ENCODE data around the gene RNF214.

Gene RNF214

GRCh38 chr11:117292616-117293015 lies 60.1 kb downstream of the RNF214 start:
- no peaks in the 10 kb centered on the region for H3K27me3 ChIP-seq (ENCODE audit: control insufficient read depth in 5 of 5, insufficient read depth in 4 of 5, low read length in 5 of 5)
- no peaks in the 10 kb centered on the region for H3K4me1 ChIP-seq (ENCODE audit: control insufficient read depth in 5 of 5, insufficient read depth in 5 of 5, low read length in 5 of 5)
- H3K4me3 ChIP-seq (ENCODE audit: low read depth in 1 of 5, low read length in 5 of 5): no peak overlapping the region
- H3K36me3 ChIP-seq (ENCODE audit: control insufficient read depth in 5 of 5, insufficient read depth in 5 of 5, low read length in 5 of 5): peaks cover 9 to 81% (median 64%) of the 10 kb centered on the region in 5 donors
- no peaks in the 10 kb centered on the region for H3K9me3 ChIP-seq (ENCODE audit: control insufficient read depth in 5 of 5, low read length in 5 of 5)
- no peak overlapping the region for H3K9ac ChIP-seq (ENCODE audit: low read length in 5 of 5)
- no peak overlapping the region for H3K27ac ChIP-seq (ENCODE audit: low read depth, low read length)

- Histone ChIP-seq H3K36me3 (ENCODE audit: control insufficient read depth in 5 of 5, insufficient read depth in 5 of 5, low read length in 5 of 5) (peaks cover 3 to 51% (median 35%) of the 10 kb centered on the region in 5 donors), H3K27me3 (ENCODE audit: control insufficient read depth in 5 of 5, insufficient read depth in 4 of 5, low read length in 5 of 5) (no peaks in the 10 kb centered on the region), H3K9me3 (ENCODE audit: control insufficient read depth in 5 of 5, low read length in 5 of 5) (no peaks in the 10 kb centered on the region), H3K9ac (ENCODE audit: low read length in 5 of 5) (no peak overlapping the region), H3K4me3 (ENCODE audit: low read depth in 1 of 5, low read length in 5 of 5) (no peak overlapping the region), H3K4me1 (ENCODE audit: control insufficient read depth in 5 of 5, insufficient read depth in 5 of 5, low read length in 5 of 5) (peaks cover 0 to 9% (median 7%) of the 10 kb centered on the region in 5 donors), H3K27ac (ENCODE audit: low read depth, low read length) (no peak overlapping the region)
Measured at GRCh38 chr11:117295438-117296137, 63.1 kb downstream of the RNF214 start.

- no peak overlapping the region for H3K27ac ChIP-seq (ENCODE audit: low read depth, low read length)
- no peak overlapping the region for H3K4me3 ChIP-seq (ENCODE audit: low read depth in 1 of 5, low read length in 5 of 5)
- H3K36me3 ChIP-seq (ENCODE audit: control insufficient read depth in 5 of 5, insufficient read depth in 5 of 5, low read length in 5 of 5): peaks cover 3 to 38% (median 25%) of the 10 kb centered on the region in 5 donors
- H3K9me3 ChIP-seq (ENCODE audit: control insufficient read depth in 5 of 5, low read length in 5 of 5): no peaks in the 10 kb centered on the region
- H3K27me3 ChIP-seq (ENCODE audit: control insufficient read depth in 5 of 5, insufficient read depth in 4 of 5, low read length in 5 of 5): no peaks in the 10 kb centered on the region
- peaks cover 0 to 9% (median 8%) of the 10 kb centered on the region in 5 donors for H3K4me1 ChIP-seq (ENCODE audit: control insufficient read depth in 5 of 5, insufficient read depth in 5 of 5, low read length in 5 of 5)
- no peak overlapping the region for H3K9ac ChIP-seq (ENCODE audit: low read length in 5 of 5)
Measured at GRCh38 chr11:117296881-117297280, 64.4 kb downstream of the RNF214 start.

GRCh38 chr11:117298195-117298594 lies 65.7 kb downstream of the RNF214 start:
- Histone ChIP-seq H3K4me1 (ENCODE audit: control insufficient read depth in 5 of 5, insufficient read depth in 5 of 5, low read length in 5 of 5) (peaks cover 0 to 9% (median 8%) of the 10 kb centered on the region in 5 donors), H3K9me3 (ENCODE audit: control insufficient read depth in 5 of 5, low read length in 5 of 5) (no peaks in the 10 kb centered on the region), H3K27me3 (ENCODE audit: control insufficient read depth in 5 of 5, insufficient read depth in 4 of 5, low read length in 5 of 5) (no peaks in the 10 kb centered on the region), H3K4me3 (ENCODE audit: low read depth in 1 of 5, low read length in 5 of 5) (no peak overlapping the region), H3K27ac (ENCODE audit: low read depth, low read length) (no peak overlapping the region), H3K9ac (ENCODE audit: low read length in 5 of 5) (no peak overlapping the region), H3K36me3 (ENCODE audit: control insufficient read depth in 5 of 5, insufficient read depth in 5 of 5, low read length in 5 of 5) (peaks cover 0 to 29% (median 19%) of the 10 kb centered on the region in 5 donors)

- Histone ChIP-seq H3K4me3 (ENCODE audit: low read depth in 1 of 5, low read length in 5 of 5) (no peak overlapping the region), H3K27ac (ENCODE audit: low read depth, low read length) (no peak overlapping the region), H3K36me3 (ENCODE audit: control insufficient read depth in 5 of 5, insufficient read depth in 5 of 5, low read length in 5 of 5) (peaks cover 0 to 19% (median 14%) of the 10 kb centered on the region in 5 donors), H3K27me3 (ENCODE audit: control insufficient read depth in 5 of 5, insufficient read depth in 4 of 5, low read length in 5 of 5) (no peaks in the 10 kb centered on the region), H3K4me1 (ENCODE audit: control insufficient read depth in 5 of 5, insufficient read depth in 5 of 5, low read length in 5 of 5) (peaks cover 0 to 9% (median 8%) of the 10 kb centered on the region in 5 donors), H3K9ac (ENCODE audit: low read length in 5 of 5) (peak overlapping the region in 2 of 5 donors; percentile 31 to 41), H3K9me3 (ENCODE audit: control insufficient read depth in 5 of 5, low read length in 5 of 5) (no peaks in the 10 kb centered on the region)
Measured at GRCh38 chr11:117299351-117300282, 67.1 kb downstream of the RNF214 start.

- no peak overlapping the region for H3K27ac ChIP-seq (ENCODE audit: low read depth, low read length)
Measured at GRCh38 chr11:117300283-117300663, 67.8 kb downstream of the RNF214 start.

GRCh38 chr11:117300773-117301172 lies 68.3 kb downstream of the RNF214 start:
- no peaks in the 10 kb centered on the region for H3K27me3 ChIP-seq (ENCODE audit: control insufficient read depth in 5 of 5, insufficient read depth in 4 of 5, low read length in 5 of 5)
- peak overlapping the region in 1 of 5 donors; percentile 31 for H3K9ac ChIP-seq (ENCODE audit: low read length in 5 of 5)
- H3K27ac ChIP-seq (ENCODE audit: low read depth, low read length): no peak overlapping the region
- no peaks in the 10 kb centered on the region for H3K9me3 ChIP-seq (ENCODE audit: control insufficient read depth in 5 of 5, low read length in 5 of 5)
- H3K4me3 ChIP-seq (ENCODE audit: low read depth in 1 of 5, low read length in 5 of 5): no peak overlapping the region
- H3K36me3 ChIP-seq (ENCODE audit: control insufficient read depth in 5 of 5, insufficient read depth in 5 of 5, low read length in 5 of 5): peaks cover 0 to 8% (median 3%) of the 10 kb centered on the region in 5 donors
- peaks cover 0 to 9% (median 8%) of the 10 kb centered on the region in 5 donors for H3K4me1 ChIP-seq (ENCODE audit: control insufficient read depth in 5 of 5, insufficient read depth in 5 of 5, low read length in 5 of 5)

More at GRCh38 chr11:117300283-117300663, 67.8 kb downstream of the RNF214 start:
- H3K4me1 ChIP-seq (ENCODE audit: control insufficient read depth in 5 of 5, insufficient read depth in 5 of 5, low read length in 5 of 5): peaks cover 0 to 9% (median 8%) of the 10 kb centered on the region in 5 donors
- H3K9me3 ChIP-seq (ENCODE audit: control insufficient read depth in 5 of 5, low read length in 5 of 5): no peaks in the 10 kb centered on the region
- H3K9ac ChIP-seq (ENCODE audit: low read length in 5 of 5): peak overlapping the region in 2 of 5 donors; percentile 31 to 41
- no peak overlapping the region for H3K4me3 ChIP-seq (ENCODE audit: low read depth in 1 of 5, low read length in 5 of 5)
- no peaks in the 10 kb centered on the region for H3K27me3 ChIP-seq (ENCODE audit: control insufficient read depth in 5 of 5, insufficient read depth in 4 of 5, low read length in 5 of 5)
- peaks cover 0 to 12% (median 8%) of the 10 kb centered on the region in 5 donors for H3K36me3 ChIP-seq (ENCODE audit: control insufficient read depth in 5 of 5, insufficient read depth in 5 of 5, low read length in 5 of 5)

- Histone ChIP-seq H3K9ac (ENCODE audit: low read length in 5 of 5) (no peak overlapping the region), H3K27me3 (ENCODE audit: control insufficient read depth in 5 of 5, insufficient read depth in 4 of 5, low read length in 5 of 5) (no peaks in the 10 kb centered on the region), H3K4me1 (ENCODE audit: control insufficient read depth in 5 of 5, insufficient read depth in 5 of 5, low read length in 5 of 5) (peaks cover 0 to 9% (median 8%) of the 10 kb centered on the region in 5 donors), H3K27ac (ENCODE audit: low read depth, low read length) (no peak overlapping the region), H3K36me3 (ENCODE audit: control insufficient read depth in 5 of 5, insufficient read depth in 5 of 5, low read length in 5 of 5) (peaks cover 0 to 2% (median 0%) of the 10 kb centered on the region in 5 donors), H3K4me3 (ENCODE audit: low read depth in 1 of 5, low read length in 5 of 5) (no peak overlapping the region), H3K9me3 (ENCODE audit: control insufficient read depth in 5 of 5, low read length in 5 of 5) (no peaks in the 10 kb centered on the region)
Measured at GRCh38 chr11:117302228-117302627, 69.8 kb downstream of the RNF214 start.

- no peak overlapping the region for H3K9ac ChIP-seq (ENCODE audit: low read length in 5 of 5)
- peaks cover 0 to 9% (median 8%) of the 10 kb centered on the region in 5 donors for H3K4me1 ChIP-seq (ENCODE audit: control insufficient read depth in 5 of 5, insufficient read depth in 5 of 5, low read length in 5 of 5)
Measured at GRCh38 chr11:117303101-117303500, 70.6 kb downstream of the RNF214 start.

More at GRCh38 chr11:117303101-117303500, 70.6 kb downstream of the RNF214 start:
- Histone ChIP-seq H3K27me3 (ENCODE audit: control insufficient read depth in 5 of 5, insufficient read depth in 4 of 5, low read length in 5 of 5) (no peaks in the 10 kb centered on the region), H3K9me3 (ENCODE audit: control insufficient read depth in 5 of 5, low read length in 5 of 5) (no peaks in the 10 kb centered on the region), H3K36me3 (ENCODE audit: control insufficient read depth in 5 of 5, insufficient read depth in 5 of 5, low read length in 5 of 5) (peaks cover 0 to 2% (median 0%) of the 10 kb centered on the region in 5 donors), H3K27ac (ENCODE audit: low read depth, low read length) (no peak overlapping the region), H3K4me3 (ENCODE audit: low read depth in 1 of 5, low read length in 5 of 5) (no peak overlapping the region)
